GM21423 (cell line): ENCODE data around the gene TMEM223.
"Not testable (repeated sequence)": the region's sequence is repeated elsewhere in the genome, so short reads cannot be mapped to it uniquely, and the experiment has no call there.

Source experiments
- ATAC-seq: cut with Tn5 transposase; IDR thresholded peaks from one replicate; pipeline ENCODE4 v1.9.1; 2021; ENCODE audit warnings: mild to moderate bottlenecking, moderate library complexity; ENCODE audit not compliant: unreplicated experiment

TMEM223 gene

DNA sequence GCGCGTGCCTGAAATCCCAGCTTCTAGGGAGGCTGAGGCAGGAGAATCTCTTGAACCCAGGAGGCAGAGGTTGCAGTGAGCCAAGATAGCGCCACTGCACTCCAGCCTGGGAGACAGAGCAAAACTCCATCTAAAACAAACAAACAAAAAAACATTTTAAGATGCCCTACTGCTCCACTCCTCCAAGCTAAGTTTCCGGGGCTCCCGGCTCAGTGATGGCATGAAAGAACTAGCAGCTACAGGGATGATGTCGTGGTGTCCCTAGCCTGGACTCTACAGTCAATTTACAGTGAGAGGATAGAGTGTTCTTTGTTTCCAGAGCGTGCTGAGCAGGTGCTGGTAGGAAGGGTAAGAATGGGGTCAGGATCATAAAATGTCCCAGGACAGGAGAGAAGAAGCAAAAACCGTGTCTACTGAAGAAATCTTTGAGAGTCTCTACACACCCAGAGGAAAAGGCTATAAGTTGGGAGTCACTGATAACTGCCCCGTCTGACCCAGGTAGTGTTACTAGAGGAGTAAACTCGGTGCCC is 36.7 kb downstream of the TMEM223 start:
- ATAC-seq, result no peak

DNA sequence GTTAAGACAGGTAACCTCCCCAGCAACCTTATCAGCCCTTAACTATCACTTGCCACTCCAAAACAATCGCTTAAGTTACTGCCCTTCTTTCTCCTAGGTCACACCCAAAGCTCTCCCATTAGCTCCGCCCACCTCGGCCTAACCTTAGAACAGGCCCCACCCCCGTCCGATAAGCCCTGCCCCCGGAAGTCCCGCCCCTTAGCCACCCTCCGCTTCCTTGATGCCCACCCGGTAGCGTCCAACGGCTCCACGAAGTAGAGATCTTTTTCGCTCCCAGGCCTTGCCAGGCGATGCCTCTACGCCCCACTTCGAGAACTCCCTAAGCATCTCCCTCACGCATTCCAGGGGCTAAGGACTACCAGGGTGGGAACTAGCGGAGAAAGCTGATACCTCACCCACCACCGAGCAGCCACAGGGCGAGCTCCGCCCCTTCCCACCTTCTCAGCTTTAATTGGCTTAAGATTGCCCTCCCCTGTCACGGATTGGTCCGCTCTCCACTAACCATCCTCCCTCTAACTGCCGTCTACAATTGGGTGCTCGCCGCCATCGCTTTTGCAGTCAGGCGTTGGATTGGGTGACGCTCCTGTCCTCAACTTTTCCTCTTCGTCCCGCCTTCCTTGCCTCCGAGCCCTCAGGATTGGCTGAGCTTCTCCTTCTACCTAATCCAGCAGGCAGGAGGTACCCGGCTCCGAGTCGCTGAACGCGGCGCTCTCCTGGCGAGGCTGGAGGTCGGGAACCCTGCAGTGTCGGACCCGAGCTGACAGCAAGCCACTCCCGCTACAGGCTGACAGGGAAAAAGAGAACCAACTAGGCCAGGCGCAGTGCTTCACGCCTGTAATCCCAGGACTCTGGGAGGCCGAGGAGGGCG is 37.8 kb downstream of the TMEM223 start, which contains the start of gene ZBTB3:
Gene ZBTB3 (minus strand): TSS at position 425 of the 868 bp plus-strand sequence. CDS start 496 bp downstream, outside the sequence.
- ATAC-seq, result peak; percentile 94

DNA sequence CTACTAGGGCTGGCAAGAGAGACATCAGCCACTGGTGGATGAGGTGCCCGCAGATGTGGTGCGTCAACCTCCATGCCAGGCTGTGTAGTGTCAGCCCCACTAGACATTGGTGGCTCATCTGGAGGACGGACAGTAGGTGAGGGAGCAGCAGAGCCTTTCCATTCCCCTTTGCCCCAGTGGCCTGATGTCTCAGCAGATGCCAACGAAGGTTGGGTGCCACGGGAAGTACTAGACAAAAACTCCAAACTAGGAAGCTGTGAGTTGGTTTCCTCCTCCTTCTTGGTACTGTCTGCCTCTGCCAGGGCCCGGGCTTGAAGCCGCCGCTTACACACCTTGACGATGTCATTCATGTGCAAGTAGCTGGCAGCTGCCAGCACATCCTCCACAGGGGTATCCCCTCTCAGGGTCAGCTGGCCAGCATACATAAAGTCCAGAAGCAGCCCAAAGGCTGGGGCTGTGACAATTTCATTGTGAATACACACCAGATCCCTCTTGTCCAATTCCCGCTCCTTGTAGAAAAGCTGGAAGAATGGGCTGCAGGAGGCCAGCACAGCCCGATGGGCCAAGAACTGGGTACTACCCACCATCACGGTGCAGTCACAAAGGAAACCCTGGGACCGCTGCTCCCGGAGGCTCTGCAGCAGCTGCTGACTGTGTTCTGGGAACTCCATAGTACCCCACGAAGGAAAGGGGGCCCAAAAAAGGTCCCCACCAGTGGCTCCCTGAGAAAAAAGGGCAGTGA is 38.6 kb downstream of the TMEM223 start:
- no peak for ATAC-seq

DNA sequence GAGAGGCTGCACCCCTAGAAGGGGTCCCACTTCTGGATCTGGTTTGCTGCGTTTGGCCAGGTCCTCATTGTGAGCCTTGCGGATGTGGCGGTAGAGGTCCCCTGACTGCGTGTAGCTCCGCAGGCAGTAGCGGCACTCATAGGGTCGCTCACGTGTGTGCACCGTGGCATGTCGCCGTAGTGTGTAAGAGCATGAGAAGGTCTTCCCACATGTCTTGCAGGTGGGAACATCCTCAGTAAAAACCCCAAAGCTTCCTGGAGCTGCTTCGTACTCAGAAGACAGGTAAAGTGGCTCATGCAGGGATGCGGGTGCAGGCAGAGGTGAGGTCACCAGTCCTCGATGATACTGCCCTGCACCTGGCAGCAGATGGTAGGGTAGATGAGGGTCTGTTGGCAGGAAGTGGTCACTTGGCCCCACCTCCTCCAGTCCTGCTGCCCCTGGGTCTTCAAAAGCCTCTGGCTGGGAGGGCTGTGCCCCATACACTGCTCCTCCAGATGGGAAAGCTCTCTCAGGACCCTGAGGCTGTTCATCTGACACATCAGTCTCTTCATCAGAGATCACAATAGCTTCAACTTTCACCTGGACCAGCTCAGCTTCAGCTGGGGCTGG is 39.5 kb downstream of the TMEM223 start:
- no peak for ATAC-seq

DNA sequence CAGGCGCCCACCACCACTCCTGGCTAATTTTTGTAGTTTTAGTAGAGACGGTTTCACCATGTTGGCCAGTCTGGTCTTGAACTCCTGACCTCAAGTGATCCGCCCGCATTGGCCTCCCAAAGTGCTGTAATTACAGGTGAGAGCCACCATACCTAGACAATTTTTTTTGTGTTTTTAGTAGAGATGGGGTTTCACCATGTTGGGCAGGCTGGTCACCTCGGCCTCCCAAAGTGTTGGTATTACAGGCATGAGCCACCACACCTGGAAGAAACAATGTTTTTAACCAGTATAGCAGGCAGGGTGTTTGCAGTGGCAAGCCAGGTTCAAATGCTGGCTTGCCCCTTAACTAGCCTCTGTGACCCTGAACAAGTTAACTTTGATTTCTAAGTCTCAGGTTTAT is 41.9 kb downstream of the TMEM223 start:
- ATAC-seq, result not testable (repeated sequence)

DNA sequence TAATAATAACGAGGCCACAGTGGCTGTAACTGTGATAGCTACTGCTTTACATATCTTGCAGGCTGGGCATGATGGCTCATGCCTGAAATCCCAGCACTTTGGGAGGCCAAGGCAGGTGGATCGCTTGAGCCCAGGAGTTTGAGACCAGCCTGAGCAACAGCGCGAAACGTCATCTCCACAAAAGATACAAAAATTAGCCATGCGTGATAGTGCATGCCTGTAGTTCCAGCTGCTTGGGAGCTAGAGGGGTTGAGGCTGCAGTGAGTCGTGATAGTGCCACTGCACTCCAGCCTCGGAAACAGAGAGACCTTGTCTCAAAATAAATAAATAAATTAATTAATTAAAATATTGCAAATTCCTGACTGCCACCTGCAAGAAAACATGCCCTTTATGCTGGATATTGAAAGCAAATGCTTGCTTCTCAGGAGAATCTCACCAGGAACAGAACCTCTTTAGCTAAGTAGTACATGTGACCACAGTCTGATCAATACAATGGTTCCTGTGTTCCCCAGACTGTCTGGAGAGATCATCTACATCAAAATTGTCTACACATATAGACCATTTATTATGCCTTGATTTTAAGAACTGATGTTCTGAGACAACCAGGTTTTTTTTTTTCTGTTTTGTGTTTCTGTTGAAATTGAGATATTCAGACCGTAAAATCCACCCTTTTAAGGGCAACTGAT is 44.2 kb downstream of the TMEM223 start:
- ATAC-seq, result no peak
